Superior temporal gyrus (tissue), 1 donor: ENCODE results near the gene BCL2.

Experiments used
- DNase-seq: peaks from one replicate; pipeline ENCODE4 v3.0.0-alpha.2; 2016; ENCODE audit errors: extremely low spot score

BCL2 gene

GRCh38 chr18:63085611-63086010 is 234.0 kb downstream of the BCL2 start:
- DNase-seq: no peak

GRCh38 chr18:63084219-63084618 is 235.3 kb downstream of the BCL2 start:
- no peak for DNase-seq

- DNase-seq: no peak
These were observed 236.0 kb downstream of the BCL2 start for GRCh38 chr18:63083555-63083954.

GRCh38 chr18:63083020-63083531 is 236.5 kb downstream of the BCL2 start:
- no peak for DNase-seq

- no peak for DNase-seq
These were observed 237.1 kb downstream of the BCL2 start for GRCh38 chr18:63082366-63083019.

- DNase-seq: no peak
These were observed 240.5 kb downstream of the BCL2 start for GRCh38 chr18:63079114-63079513.

- no peak for DNase-seq
These were observed 241.1 kb downstream of the BCL2 start for GRCh38 chr18:63078471-63078870.

- DNase-seq: peak; percentile 78
These were observed 244.6 kb downstream of the BCL2 start for GRCh38 chr18:63074981-63075404.

GRCh38 chr18:63073481-63073880 is 246.1 kb downstream of the BCL2 start:
- no peak for DNase-seq
